Thyroid gland (tissue), 4 donors: ENCODE data around the gene NDUFS6. TPM values are rescaled to one million over a fixed set of nuclear protein-coding genes. Genes with fewer than 3 reads are reported as not detected.

Experiments
- DNase-seq, 2 donors: peaks; one replicate each; pipeline ENCODE4 v3.0.0-alpha.2; 2019
- H3K27ac ChIP-seq, 3 donors: fragments of 200-600 bp; sonication (generic); 1 replicate in 2 of 3; 2 replicates in 1 of 3; pipeline ENCODE4 v1.5.1; 2016 to 2019; ENCODE audit warnings: mild to moderate bottlenecking in 1 of 3, moderate library complexity in 1 of 3
- H3K27me3 ChIP-seq: fragments of 200-600 bp; sonication (generic); one replicate; pipeline ENCODE4 v1.5.1; 2019
- H3K36me3 ChIP-seq, 2 donors: fragments of 200-600 bp; sonication (generic); one replicate each; pipeline ENCODE4 v1.5.1; 2016 to 2019
- H3K4me1 ChIP-seq, 2 donors: fragments of 200-600 bp; sonication (generic); one replicate each; pipeline ENCODE4 v1.5.1; 2017 to 2019
- H3K4me3 ChIP-seq, 3 donors: fragments of 200-600 bp; sonication (generic); replicated peaks in 1 of 3; 1 replicate in 2 of 3; 2 replicates in 1 of 3; pipeline ENCODE4 v1.5.1; 2016; ENCODE audit warnings: mild to moderate bottlenecking in 1 of 3
- H3K9me3 ChIP-seq: fragments of 200-600 bp; sonication (generic); one replicate; pipeline ENCODE4 v1.5.1; 2017
- CTCF ChIP-seq, 6 experiments: fragments of 200-600 bp in 3 of 6; fragments of 450-650 bp in 3 of 6; sonication (generic) in 3 of 6; IDR thresholded peaks; one replicate each; pipeline ENCODE4 v1.5.1; 2016 to 2019; ENCODE audit warnings: antibody characterized with exemption in 6 of 6, mild to moderate bottlenecking in 2 of 6, inconsistent platforms in 1 of 6, moderate library complexity in 1 of 6
- POLR2A ChIP-seq, 2 donors: fragments of 450-650 bp; IDR thresholded peaks; one replicate each; pipeline ENCODE4 v1.6.1; 2017; ENCODE audit warnings: antibody characterized with exemption in 2 of 2, mild to moderate bottlenecking in 2 of 2, moderate library complexity in 1 of 2
- WGBS, 2 donors: methylation state at CpG; one replicate each; pipeline ENCODE4 v1.1.5; 2017; 5-methylcytosine and 5-hydroxymethylcytosine counted together
- intact Hi-C: fragments of 100-400 bp; cut with DNase I; formaldehyde crosslinking; loops from one replicate; pipeline ENCODE4 v1.15.1; 2023
- total RNA-seq, 4 donors: library from RNA; depleted of rRNA; stranded (reverse); fragments of >200 nt; gene quantifications; one replicate each; pipeline ENCODE4 v1.2.3, GENCODE V29; 2016

NDUFS6 gene
- total RNA-seq, 4 donors from 2014 or later: 35.8 to 127 (median 54.4) TPM

GRCh38 chr5:1769752-1770442 lies 31.3 kb upstream of the NDUFS6 start:
- Histone ChIP-seq H3K27ac (no peak overlapping the region), H3K27me3 (no peaks in the 10 kb centered on the region), H3K4me3 (no peak overlapping the region), H3K9me3 (no peaks in the 10 kb centered on the region), H3K36me3 (no peaks in the 10 kb centered on the region), H3K4me1 (no peaks in the 10 kb centered on the region)
- 86 to 87% methylated on average over 30 of the region's 30 CpGs for WGBS, 2 donors
- DNase-seq: no peak
- intact Hi-C loops: no loop called here
- TF ChIP-seq CTCF (IDR thresholded peaks at IDR 0.05) (no peak), POLR2A (IDR thresholded peaks at IDR 0.05) (no peak)

GRCh38 chr5:1770443-1770802 lies 30.8 kb upstream of the NDUFS6 start:
- WGBS, 2 donors: 53 to 59% methylated on average over 6 of the region's 6 CpGs
- H3K4me3 ChIP-seq: no peak overlapping the region
- H3K36me3 ChIP-seq: no peaks in the 10 kb centered on the region
- no peaks in the 10 kb centered on the region for H3K27me3 ChIP-seq
- no peaks in the 10 kb centered on the region for H3K9me3 ChIP-seq
- H3K4me1 ChIP-seq: no peaks in the 10 kb centered on the region
- no peak for DNase-seq
- TF ChIP-seq CTCF (IDR thresholded peaks at IDR 0.05) (no peak), POLR2A (IDR thresholded peaks at IDR 0.05) (no peak)
- no peak overlapping the region for H3K27ac ChIP-seq
- intact Hi-C loops: no loop called here

GRCh38 chr5:1771149-1772065 lies 29.8 kb upstream of the NDUFS6 start:
- intact Hi-C loops: no loop called here
- TF ChIP-seq POLR2A (IDR thresholded peaks at IDR 0.05) (no peak), CTCF (IDR thresholded peaks at IDR 0.05) (no peak)
- DNase-seq: no peak
- no peak overlapping the region for H3K27ac ChIP-seq
- no peaks in the 10 kb centered on the region for H3K9me3 ChIP-seq
- no peaks in the 10 kb centered on the region for H3K4me1 ChIP-seq
- no peak overlapping the region for H3K4me3 ChIP-seq
- no peaks in the 10 kb centered on the region for H3K36me3 ChIP-seq
- WGBS, 2 donors: 66 to 72% methylated on average over 6 to 20 of the region's 20 CpGs
- no peaks in the 10 kb centered on the region for H3K27me3 ChIP-seq

- no peaks in the 10 kb centered on the region for H3K9me3 ChIP-seq
- H3K27ac ChIP-seq: no peak overlapping the region
- H3K27me3 ChIP-seq: no peaks in the 10 kb centered on the region
- DNase-seq: no peak
- H3K4me1 ChIP-seq: no peaks in the 10 kb centered on the region
- intact Hi-C loops: no loop called here
- H3K4me3 ChIP-seq: no peak overlapping the region
- H3K36me3 ChIP-seq: no peaks in the 10 kb centered on the region
- 13 to 22% methylated on average over 5 of the region's 5 CpGs for whole genome bisulfite sequencing, 2 donors
- TF ChIP-seq CTCF (IDR thresholded peaks at IDR 0.05) (no peak), POLR2A (IDR thresholded peaks at IDR 0.05) (no peak)
These were observed 28.6 kb upstream of the NDUFS6 start for GRCh38 chr5:1772634-1773033.

GRCh38 chr5:1776831-1777230 lies 24.4 kb upstream of the NDUFS6 start:
- WGBS, 2 donors: 84 to 86% methylated on average over 6 of the region's 6 CpGs
- no peaks in the 10 kb centered on the region for H3K27me3 ChIP-seq
- TF ChIP-seq POLR2A (IDR thresholded peaks at IDR 0.05) (no peak), CTCF (IDR thresholded peaks at IDR 0.05) (no peak)
- no peak overlapping the region for H3K27ac ChIP-seq
- no peaks in the 10 kb centered on the region for H3K9me3 ChIP-seq
- H3K36me3 ChIP-seq: no peaks in the 10 kb centered on the region
- H3K4me3 ChIP-seq: no peak overlapping the region
- DNase-seq: no peak
- no peaks in the 10 kb centered on the region for H3K4me1 ChIP-seq
- intact Hi-C loops: no loop called here
